ENCODE data around the gene GNE. TPM values are rescaled to one million over a fixed set of nuclear protein-coding genes. Genes with fewer than 3 reads are reported as not detected.

GNE gene
- total RNA-seq, 1 donor from 2014 or later, result 13.7 TPM

DNA sequence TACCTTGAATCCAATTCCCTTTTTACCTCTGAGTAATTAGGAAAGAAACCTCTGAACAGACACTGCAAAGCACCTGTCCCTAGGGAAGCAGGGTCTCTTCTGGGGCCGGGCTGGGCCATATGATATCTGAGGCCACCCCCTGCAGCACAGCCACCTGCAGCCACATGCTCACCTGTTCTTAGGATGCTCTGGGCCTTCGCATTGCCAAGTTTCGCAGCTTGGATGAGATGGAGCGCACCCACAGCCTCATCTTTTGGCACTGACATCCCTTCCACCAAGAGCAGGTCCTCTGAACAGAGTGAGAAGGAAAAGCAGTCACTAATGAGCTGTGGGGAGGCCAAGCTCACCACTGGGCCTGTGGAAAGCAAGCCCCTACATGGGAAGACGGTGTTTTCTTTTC lies 40.2 kb downstream of the GNE start:
- TF ChIP-seq, protein P1, sequence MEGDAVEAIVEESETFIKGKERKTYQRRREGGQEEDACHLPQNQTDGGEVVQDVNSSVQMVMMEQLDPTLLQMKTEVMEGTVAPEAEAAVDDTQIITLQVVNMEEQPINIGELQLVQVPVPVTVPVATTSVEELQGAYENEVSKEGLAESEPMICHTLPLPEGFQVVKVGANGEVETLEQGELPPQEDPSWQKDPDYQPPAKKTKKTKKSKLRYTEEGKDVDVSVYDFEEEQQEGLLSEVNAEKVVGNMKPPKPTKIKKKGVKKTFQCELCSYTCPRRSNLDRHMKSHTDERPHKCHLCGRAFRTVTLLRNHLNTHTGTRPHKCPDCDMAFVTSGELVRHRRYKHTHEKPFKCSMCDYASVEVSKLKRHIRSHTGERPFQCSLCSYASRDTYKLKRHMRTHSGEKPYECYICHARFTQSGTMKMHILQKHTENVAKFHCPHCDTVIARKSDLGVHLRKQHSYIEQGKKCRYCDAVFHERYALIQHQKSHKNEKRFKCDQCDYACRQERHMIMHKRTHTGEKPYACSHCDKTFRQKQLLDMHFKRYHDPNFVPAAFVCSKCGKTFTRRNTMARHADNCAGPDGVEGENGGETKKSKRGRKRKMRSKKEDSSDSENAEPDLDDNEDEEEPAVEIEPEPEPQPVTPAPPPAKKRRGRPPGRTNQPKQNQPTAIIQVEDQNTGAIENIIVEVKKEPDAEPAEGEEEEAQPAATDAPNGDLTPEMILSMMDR (IDR thresholded peaks at IDR 0.05), result no peak
- no peaks in the 10 kb centered on the region for H3K4me1 ChIP-seq
- intact Hi-C loops (cut with DNase I), result no loop called here
- H3K27me3 ChIP-seq, result no peaks in the 10 kb centered on the region
- peaks cover 80% of the 10 kb centered on the region for H3K36me3 ChIP-seq
- DNase-seq, result no peak
- no peaks in the 10 kb centered on the region for H3K9me3 ChIP-seq
- H3K4me3 ChIP-seq, result no peak overlapping the region
- no peak for ATAC-seq
- H3K27ac ChIP-seq, result no peak overlapping the region

- TF ChIP-seq, protein P1 (IDR thresholded peaks at IDR 0.05), result no peak
- ATAC-seq, result no peak
- H3K4me1 ChIP-seq, result no peaks in the 10 kb centered on the region
- no peaks in the 10 kb centered on the region for H3K9me3 ChIP-seq
- no peak overlapping the region for H3K4me3 ChIP-seq
- no peaks in the 10 kb centered on the region for H3K27me3 ChIP-seq
- H3K27ac ChIP-seq, result no peak overlapping the region
- H3K36me3 ChIP-seq, result peaks cover 80% of the 10 kb centered on the region
- intact Hi-C loops (cut with DNase I), result no loop called here
- DNase-seq, result no peak
Observed at GRCh38 chr9:36217256-36217968, 40.8 kb downstream of the GNE start.

DNA sequence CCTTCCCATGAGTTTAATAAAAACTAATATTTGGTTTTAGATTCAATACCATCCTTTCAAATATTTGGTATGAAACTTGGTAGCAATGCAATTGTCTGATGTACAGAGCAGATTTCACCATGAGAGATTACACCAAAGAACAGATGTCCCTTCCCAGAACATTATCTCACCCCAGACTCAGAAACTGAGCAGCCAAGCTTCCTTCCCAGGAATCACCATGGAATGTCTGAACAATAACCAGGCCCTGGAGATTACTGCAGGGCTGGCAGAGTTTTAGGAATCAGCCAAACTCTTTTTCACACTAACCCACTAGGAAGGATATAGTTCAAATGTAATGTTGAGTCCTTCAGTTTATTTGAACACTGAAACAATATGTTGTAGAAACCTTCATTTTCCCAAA lies 43.7 kb downstream of the GNE start:
- DNase-seq, result no peak
- H3K4me3 ChIP-seq, result no peak overlapping the region
- H3K9me3 ChIP-seq, result no peaks in the 10 kb centered on the region
- ATAC-seq, result no peak
- H3K4me1 ChIP-seq, result peaks cover 15% of the 10 kb centered on the region
- TF ChIP-seq, protein P1 (IDR thresholded peaks at IDR 0.05), result no peak
- no peaks in the 10 kb centered on the region for H3K27me3 ChIP-seq
- intact Hi-C loops (cut with DNase I), result no loop called here
- peaks cover 83% of the 10 kb centered on the region for H3K36me3 ChIP-seq
- no peak overlapping the region for H3K27ac ChIP-seq

DNA sequence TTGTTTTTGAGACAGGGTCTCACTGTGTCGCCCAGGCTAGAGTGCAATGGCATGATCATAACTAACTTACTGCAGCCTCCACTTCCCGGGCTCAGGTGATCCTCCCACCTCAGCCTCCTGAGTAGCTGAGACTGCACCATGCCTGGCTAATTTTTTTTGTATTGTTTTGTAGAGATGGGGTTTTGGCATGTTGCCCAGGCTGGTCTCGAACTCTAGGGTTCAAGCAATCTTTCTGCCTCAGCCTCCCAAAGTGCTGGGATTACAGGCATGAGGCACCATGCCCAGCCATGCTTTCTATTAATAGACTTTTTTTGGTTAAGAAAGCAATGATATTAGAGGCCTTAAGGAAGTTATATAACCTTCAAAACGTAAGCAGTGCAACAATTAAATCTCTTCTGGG lies 44.3 kb downstream of the GNE start:
- Histone ChIP-seq H3K36me3 (peaks cover 83% of the 10 kb centered on the region), H3K4me1 (peaks cover 21% of the 10 kb centered on the region), H3K9me3 (no peaks in the 10 kb centered on the region), H3K27me3 (no peaks in the 10 kb centered on the region), H3K27ac (no peak overlapping the region), H3K4me3 (no peak overlapping the region)
- no peak for DNase-seq
- TF ChIP-seq, protein P1 (IDR thresholded peaks at IDR 0.05), result no peak
- no peak for ATAC-seq
- intact Hi-C loops (cut with DNase I), result no loop called here

- peaks cover 83% of the 10 kb centered on the region for H3K36me3 ChIP-seq
- TF ChIP-seq, protein P1 (IDR thresholded peaks at IDR 0.05), result no peak
Observed at GRCh38 chr9:36213387-36213786, 44.9 kb downstream of the GNE start.

More at GRCh38 chr9:36213387-36213786, 44.9 kb downstream of the GNE start:
- Histone ChIP-seq H3K4me1 (peaks cover 23% of the 10 kb centered on the region), H3K27me3 (no peaks in the 10 kb centered on the region), H3K4me3 (no peak overlapping the region), H3K27ac (no peak overlapping the region), H3K9me3 (no peaks in the 10 kb centered on the region)
- intact Hi-C loops (cut with DNase I), result no loop called here
- no peak for ATAC-seq
- DNase-seq, result no peak
